Spinal cord (tissue), 10 donors: ENCODE data around the gene STMP1. TPM values are rescaled to one million over a fixed set of nuclear protein-coding genes. Genes with fewer than 3 reads are reported as not detected.

Source experiments
- DNase-seq, 6 donors: peaks; one replicate each; pipeline versions ENCODE4 v3.0.0 to v3.0.0-alpha.2; 2013 to 2015; ENCODE audit warnings: low spot score in 6 of 6, low read depth in 4 of 6
- H3K27ac ChIP-seq: one replicate; pipeline ENCODE4 v1.5.1; 2013; ENCODE audit warnings: low read depth, low read length, control low read depth
- H3K27me3 ChIP-seq: one replicate; pipeline ENCODE4 v1.6.1; 2013; ENCODE audit warnings: low read length; ENCODE audit not compliant: control insufficient read depth, insufficient read depth
- H3K36me3 ChIP-seq: one replicate; pipeline ENCODE4 v1.6.1; 2013; ENCODE audit warnings: low read length; ENCODE audit not compliant: control insufficient read depth, insufficient read depth
- H3K4me1 ChIP-seq: one replicate; pipeline ENCODE4 v1.6.1; 2013; ENCODE audit warnings: low read length; ENCODE audit not compliant: control insufficient read depth, insufficient read depth
- H3K4me3 ChIP-seq: one replicate; pipeline ENCODE4 v1.5.1; 2013; ENCODE audit warnings: low read depth, low read length, control low read depth
- H3K9me3 ChIP-seq: one replicate; pipeline ENCODE4 v1.6.1; 2013; ENCODE audit warnings: low read length; ENCODE audit not compliant: control insufficient read depth, insufficient read depth
- whole genome bisulfite sequencing: methylation state at CpG from one replicate; pipeline ENCODE4 v1.1.5; 2013; ENCODE audit warnings: missing lambda C conversion rate; ENCODE audit not compliant: insufficient coverage; 5-methylcytosine and 5-hydroxymethylcytosine counted together
- polyA plus RNA-seq, 2 donors: library from polyadenylated mRNA; unstranded; fragments of 120-200 nt; gene quantifications; one replicate each; pipeline ENCODE4 v1.2.1, GENCODE V29; 2013; ENCODE audit not compliant: insufficient read length in 2 of 2
- total RNA-seq, 2 donors: library from RNA; depleted of rRNA in 1 of 2; stranded (reverse); fragments of 120-200 nt in 1 of 2; fragments of >200 nt in 1 of 2; gene quantifications; one replicate each; pipeline versions ENCODE4 v1.2.3 to v1.2.4, GENCODE V29; 2013 to 2014
- donor health status: healthy.

Gene STMP1
- total and polyA plus RNA-seq, 4 donors = 29.0 to 84.7 (median 49.8) TPM

DNA sequence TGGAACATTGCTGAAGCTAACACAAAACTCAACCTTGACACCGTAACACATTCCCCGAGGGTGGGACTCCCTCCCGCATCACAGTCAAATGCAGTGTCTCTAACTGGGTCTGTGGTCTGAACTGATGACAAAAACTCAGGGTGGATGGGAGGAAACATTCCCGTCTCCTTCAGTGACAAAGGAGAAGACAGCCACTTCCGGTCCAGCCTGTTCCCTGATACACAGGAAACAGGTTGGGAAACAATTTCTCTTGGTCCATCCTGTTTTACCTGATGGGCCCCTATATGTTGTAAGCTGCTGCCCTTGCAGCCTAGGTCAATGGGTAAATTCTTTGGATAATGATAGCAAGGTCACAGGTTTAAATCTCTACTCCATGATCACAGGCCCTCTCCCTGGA, 45.3 kb downstream of the STMP1 start:
- no peak for DNase-seq
- H3K27ac ChIP-seq = no peak overlapping the region
- no peaks in the 10 kb centered on the region for H3K27me3 ChIP-seq
- no peaks in the 10 kb centered on the region for H3K9me3 ChIP-seq
- no peaks in the 10 kb centered on the region for H3K4me1 ChIP-seq
- 96% methylated on average over 4 of the region's 5 CpGs for WGBS
- no peak overlapping the region for H3K4me3 ChIP-seq
- H3K36me3 ChIP-seq = peaks cover 3% of the 10 kb centered on the region

GRCh38 chr7:135708041-135708440, 45.7 kb downstream of the STMP1 start:
- WGBS = 87% methylated on average over 10 of the region's 14 CpGs

GRCh38 chr7:135709508-135709907, 47.2 kb downstream of the STMP1 start:
- WGBS = no CpG with 5 or more reads among the region's 3 CpGs
- H3K4me3 ChIP-seq = no peak overlapping the region
- H3K9me3 ChIP-seq = no peaks in the 10 kb centered on the region
- DNase-seq = no peak
- peaks cover 3% of the 10 kb centered on the region for H3K36me3 ChIP-seq
- peaks cover 13% of the 10 kb centered on the region for H3K4me1 ChIP-seq
- peaks cover 2% of the 10 kb centered on the region for H3K27me3 ChIP-seq
- no peak overlapping the region for H3K27ac ChIP-seq

More at GRCh38 chr7:135708041-135708440, 45.7 kb downstream of the STMP1 start:
- Histone ChIP-seq H3K27me3 (no peaks in the 10 kb centered on the region), H3K36me3 (peaks cover 3% of the 10 kb centered on the region), H3K4me3 (no peak overlapping the region), H3K27ac (no peak overlapping the region), H3K4me1 (peaks cover 4% of the 10 kb centered on the region), H3K9me3 (no peaks in the 10 kb centered on the region)
- DNase-seq = no peak

DNA sequence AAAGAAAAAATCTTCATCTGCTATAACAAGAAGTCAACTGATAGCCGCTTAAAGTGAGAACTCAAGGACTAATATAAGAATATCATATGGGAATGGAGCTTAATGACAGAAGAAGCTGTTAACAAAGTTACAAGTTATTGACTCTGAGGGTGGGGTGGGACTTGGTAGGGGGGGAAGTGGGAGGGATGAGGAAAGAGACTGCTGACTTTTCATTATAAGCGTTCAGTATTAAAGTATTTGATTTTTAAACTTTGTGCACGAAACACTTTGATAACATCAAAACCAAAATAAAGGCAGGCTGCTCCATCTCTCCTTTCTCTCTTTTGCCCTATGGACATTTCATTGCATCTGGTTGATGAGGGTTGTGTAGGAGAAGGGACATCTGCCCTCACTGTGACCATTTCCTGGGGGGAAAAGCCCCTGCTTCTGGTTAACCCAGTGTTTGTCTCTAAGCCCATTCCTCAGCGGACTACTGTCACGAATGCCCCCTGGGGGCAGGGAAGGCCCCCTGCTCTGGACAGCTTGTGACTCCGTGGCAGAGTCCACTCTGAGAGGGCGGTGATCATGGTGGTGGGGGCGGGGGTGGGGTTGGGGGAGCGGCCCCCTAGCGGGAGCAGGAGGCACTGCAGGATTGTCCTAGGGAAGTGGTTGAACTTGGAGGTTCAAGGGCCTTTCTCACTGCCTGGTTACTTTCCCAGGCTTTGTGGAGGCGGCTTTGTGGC, 48.3 kb downstream of the STMP1 start:
- 26% methylated on average over 5 of the region's 11 CpGs for WGBS
- Histone ChIP-seq H3K9me3 (no peaks in the 10 kb centered on the region), H3K27me3 (peaks cover 2% of the 10 kb centered on the region), H3K27ac (no peak overlapping the region), H3K4me1 (peaks cover 17% of the 10 kb centered on the region), H3K4me3 (no peak overlapping the region), H3K36me3 (peaks cover 6% of the 10 kb centered on the region)
- DNase-seq = no peak

GRCh38 chr7:135711139-135711469, 48.8 kb downstream of the STMP1 start:
- H3K4me1 ChIP-seq = peaks cover 17% of the 10 kb centered on the region
- H3K27ac ChIP-seq = no peak overlapping the region
- peaks cover 3% of the 10 kb centered on the region for H3K36me3 ChIP-seq
- H3K9me3 ChIP-seq = no peaks in the 10 kb centered on the region
- 58% methylated on average over 7 of the region's 8 CpGs for WGBS
- H3K27me3 ChIP-seq = peaks cover 2% of the 10 kb centered on the region
- H3K4me3 ChIP-seq = no peak overlapping the region
- no peak for DNase-seq

- peaks cover 2% of the 10 kb centered on the region for H3K27me3 ChIP-seq
- WGBS = no CpG with 5 or more reads among the region's 4 CpGs
- H3K9me3 ChIP-seq = no peaks in the 10 kb centered on the region
- peaks cover 2% of the 10 kb centered on the region for H3K36me3 ChIP-seq
- H3K27ac ChIP-seq = no peak overlapping the region
- no peak overlapping the region for H3K4me3 ChIP-seq
- H3K4me1 ChIP-seq = peaks cover 17% of the 10 kb centered on the region
- peak in 1 of 6 donors; percentile 81 for DNase-seq
These were observed 50.0 kb downstream of the STMP1 start for GRCh38 chr7:135712182-135712782.

GRCh38 chr7:135712796-135713195, 50.5 kb downstream of the STMP1 start:
- H3K27ac ChIP-seq = no peak overlapping the region
- peaks cover 2% of the 10 kb centered on the region for H3K27me3 ChIP-seq
- peaks cover 17% of the 10 kb centered on the region for H3K4me1 ChIP-seq
- H3K9me3 ChIP-seq = no peaks in the 10 kb centered on the region
- 63% methylated on average over 4 of the region's 7 CpGs for WGBS
- H3K36me3 ChIP-seq = peaks cover 2% of the 10 kb centered on the region
- no peak for DNase-seq
- no peak overlapping the region for H3K4me3 ChIP-seq

- H3K27ac ChIP-seq = no peak overlapping the region
- H3K9me3 ChIP-seq = no peaks in the 10 kb centered on the region
- peaks cover 2% of the 10 kb centered on the region for H3K27me3 ChIP-seq
- DNase-seq = no peak
- 72% methylated on average over 3 of the region's 4 CpGs for WGBS
- no peak overlapping the region for H3K4me3 ChIP-seq
- peaks cover 2% of the 10 kb centered on the region for H3K36me3 ChIP-seq
- peaks cover 17% of the 10 kb centered on the region for H3K4me1 ChIP-seq
These were observed 51.6 kb downstream of the STMP1 start for GRCh38 chr7:135713836-135714470.

DNA sequence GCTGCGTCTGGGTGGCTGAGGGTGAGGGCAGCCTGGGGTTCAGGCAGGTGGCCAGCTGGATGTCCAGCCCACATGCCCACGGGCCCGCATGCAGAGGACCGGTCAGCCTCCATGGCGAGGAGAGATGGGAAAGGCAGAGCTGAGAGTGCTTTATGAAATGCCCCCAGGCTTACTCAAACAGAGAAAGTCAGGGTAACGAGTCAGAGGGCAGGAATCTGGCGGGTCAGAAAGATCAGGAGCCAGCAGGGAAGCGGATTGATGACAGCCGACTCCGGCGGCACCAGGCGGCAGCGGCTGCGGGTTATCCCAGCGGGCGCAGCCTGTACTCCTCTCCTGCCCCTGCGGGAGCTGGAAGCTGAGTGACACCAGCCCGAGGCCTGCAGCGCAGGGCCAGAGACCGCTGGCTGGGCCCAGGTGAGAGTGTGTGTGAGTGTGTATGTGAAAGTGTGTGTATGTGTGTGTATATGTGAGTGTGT, 52.3 kb downstream of the STMP1 start:
- 58% methylated on average over 20 of the region's 20 CpGs for WGBS
- no peak for DNase-seq

More for the DNA sequence above, 52.3 kb downstream of the STMP1 start:
- Histone ChIP-seq H3K27ac (no peak overlapping the region), H3K4me1 (peaks cover 17% of the 10 kb centered on the region), H3K4me3 (no peak overlapping the region), H3K36me3 (peaks cover 2% of the 10 kb centered on the region), H3K27me3 (peaks cover 2% of the 10 kb centered on the region), H3K9me3 (no peaks in the 10 kb centered on the region)
